CD4-positive, alpha-beta T cell treated with Interleukin-2 at 100 ng/mL for 4 hours (primary cell): Measurements from ENCODE around the gene RAB27A.
A peak's percentile ranks its signal among the peaks of the same experiment; 100 is the strongest.
"Not testable (repeated sequence)": the region's sequence is repeated elsewhere in the genome, so short reads cannot be mapped to it uniquely, and the experiment has no call there.

Experiments used
- DNase-seq: peaks from one replicate; pipeline ENCODE4 v3.0.0-alpha.2; 2020; ENCODE audit warnings: low spot score

Gene RAB27A

DNA sequence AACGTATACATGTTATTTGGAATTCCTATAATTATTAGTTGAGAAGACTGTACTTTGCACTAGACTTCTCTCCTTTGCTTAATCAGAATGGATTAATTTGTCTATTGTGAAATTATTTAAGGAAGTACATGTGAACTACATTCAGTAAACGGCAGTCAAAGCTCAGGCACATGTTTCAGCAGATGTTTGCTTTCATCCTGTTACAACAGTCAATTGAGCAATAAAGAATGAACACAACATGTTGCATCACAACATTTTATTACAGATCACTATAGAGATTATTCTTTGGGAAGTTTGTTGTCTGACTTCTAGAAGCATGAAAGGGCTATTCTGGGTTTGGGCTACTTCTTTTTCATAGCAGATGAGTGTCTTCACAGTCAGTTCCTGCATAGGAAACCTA is 39.2 kb downstream of the RAB27A start:
- no peak for DNase-seq

DNA sequence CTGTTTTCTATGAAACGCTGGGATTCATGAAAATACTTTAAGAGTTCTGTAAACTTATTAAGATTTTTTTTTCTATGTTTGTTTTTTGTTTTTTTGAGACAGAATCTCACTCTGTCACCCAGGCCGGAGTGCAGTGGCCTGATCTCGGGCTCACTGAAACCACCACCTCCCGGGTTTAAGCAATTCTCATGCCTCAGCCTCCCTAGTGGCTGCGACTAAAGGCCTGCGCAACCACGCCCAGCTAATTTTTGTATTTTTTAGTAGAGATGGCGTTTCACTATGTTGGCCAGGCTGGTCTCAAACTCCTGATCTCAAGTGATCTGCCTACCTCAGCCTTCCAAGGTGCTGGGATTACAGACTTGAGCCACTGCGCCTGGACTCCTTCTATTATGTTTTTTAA is 39.7 kb downstream of the RAB27A start:
- not testable (repeated sequence) for DNase-seq

DNA sequence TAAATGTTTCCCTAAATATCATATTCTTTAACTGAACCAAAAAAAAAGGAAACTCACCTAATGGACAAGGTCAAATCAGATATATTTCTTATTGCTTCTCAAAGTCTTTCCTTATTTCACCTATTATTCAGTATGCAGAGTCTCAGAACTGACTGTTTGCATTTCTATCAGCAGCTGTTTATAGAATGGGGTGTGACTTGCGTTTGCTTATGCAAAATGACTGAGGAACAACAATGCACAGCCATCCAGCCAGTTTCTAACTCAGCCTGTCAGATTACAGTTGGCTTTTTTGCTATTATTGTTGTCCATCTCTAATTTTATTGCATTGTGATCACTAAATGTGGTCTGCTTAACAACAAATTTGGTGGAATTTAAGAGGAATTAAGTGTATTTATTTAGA is 40.7 kb downstream of the RAB27A start:
- DNase-seq: no peak

DNA sequence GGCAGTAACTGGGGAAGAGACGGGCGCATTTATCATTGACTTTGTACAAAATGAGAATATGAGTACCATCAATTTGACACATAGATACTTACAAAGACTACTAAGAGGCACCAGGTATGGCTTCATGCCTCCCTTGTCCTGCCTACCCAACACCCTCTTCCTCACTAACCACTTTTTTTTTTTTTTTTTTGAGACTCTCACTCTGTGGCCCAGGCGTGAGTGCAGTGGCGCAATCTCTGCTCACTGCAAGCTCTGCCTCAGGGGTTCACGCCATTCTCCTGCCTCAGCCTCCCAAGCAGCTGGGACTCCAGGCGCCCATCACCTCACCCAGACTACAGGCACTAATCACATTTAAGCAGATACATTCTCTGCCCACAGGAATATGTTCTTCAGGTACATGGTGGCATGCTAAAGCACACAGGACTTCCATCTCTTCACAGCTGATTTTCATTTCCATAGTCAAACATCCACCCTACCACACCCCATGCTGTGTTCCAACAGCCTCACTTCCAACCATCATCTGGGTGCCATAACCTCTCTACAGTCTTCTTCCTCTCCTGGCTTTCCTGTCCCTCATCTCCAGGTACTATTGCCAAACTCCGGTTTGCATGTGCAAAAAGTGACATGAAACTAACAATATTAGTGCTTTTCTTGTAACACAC is 41.7 kb downstream of the RAB27A start:
- DNase-seq: no peak

DNA sequence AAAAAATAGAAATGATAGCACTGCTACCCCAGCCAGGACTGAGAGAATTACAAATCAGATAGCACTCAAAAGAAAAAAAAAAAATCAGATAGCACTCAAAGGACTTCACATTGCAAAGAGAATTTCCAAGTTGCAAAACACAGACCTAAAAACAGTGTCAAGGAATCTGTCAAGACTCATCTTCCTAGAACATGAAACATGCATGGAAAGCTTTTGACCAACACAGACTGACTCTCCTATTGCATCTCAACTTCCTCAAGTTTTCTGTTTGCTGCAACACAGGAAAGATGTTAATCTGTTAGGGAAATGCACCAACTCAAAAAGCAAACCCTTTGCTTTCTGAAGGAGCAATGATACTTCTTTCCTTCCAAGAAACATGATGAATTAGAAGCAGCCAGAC is 42.3 kb downstream of the RAB27A start:
- DNase-seq: no peak

DNA sequence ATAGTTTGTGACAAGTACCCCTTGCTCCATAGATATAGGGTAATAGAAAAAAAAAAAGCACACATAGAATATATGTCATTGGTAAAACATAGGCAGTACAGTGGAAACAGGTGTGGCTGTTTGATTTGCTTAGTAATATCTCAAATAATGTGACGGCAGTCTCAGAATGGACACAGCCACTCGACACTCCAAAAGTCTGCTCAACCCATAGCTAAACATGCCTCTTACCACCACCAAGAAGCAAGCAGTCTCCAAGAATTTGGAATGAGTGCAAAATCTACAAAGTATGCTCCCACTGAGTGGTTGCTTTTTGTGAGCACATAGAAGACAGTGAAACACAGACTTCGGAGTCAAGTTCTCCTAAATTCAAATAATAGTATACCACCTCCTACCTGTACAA is 43.0 kb downstream of the RAB27A start:
- no peak for DNase-seq

DNA sequence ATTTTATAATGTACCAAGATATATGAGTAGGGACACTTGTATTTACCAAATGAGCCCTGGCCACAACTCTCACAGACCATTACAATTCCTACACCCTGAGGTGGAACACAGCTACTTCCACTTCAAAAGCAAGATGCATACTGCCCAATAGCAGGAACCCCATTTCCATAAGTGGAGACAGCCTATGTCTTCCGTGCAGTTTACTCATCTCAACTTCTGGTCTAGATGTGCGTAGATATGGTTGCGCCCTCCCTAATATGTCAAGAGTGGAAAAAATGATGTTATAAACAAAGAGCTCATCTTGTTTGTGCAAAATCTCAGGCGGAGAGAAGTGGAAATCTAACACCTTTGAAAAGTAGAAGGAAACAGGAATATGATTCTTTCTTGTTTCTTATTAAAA is 44.6 kb downstream of the RAB27A start:
- no peak for DNase-seq

DNA sequence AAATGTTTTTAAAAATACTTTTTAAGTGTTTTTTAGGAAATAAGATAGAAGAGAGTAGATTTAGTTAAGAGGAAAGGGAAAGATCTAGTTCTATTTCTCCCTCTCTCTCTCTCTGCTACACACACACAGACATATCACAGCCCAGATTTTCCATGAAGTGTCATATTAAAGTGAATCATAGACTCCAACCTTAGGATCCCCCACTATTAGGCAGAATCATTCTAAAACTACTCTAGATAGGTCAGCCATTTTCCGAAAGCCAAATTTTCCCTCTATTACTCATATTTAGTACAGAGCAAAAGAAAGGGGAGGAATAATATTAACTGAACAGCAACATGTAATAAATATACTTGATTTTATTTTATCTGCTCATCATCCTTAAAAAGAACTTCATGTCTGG is 47.7 kb downstream of the RAB27A start:
- no peak for DNase-seq

DNA sequence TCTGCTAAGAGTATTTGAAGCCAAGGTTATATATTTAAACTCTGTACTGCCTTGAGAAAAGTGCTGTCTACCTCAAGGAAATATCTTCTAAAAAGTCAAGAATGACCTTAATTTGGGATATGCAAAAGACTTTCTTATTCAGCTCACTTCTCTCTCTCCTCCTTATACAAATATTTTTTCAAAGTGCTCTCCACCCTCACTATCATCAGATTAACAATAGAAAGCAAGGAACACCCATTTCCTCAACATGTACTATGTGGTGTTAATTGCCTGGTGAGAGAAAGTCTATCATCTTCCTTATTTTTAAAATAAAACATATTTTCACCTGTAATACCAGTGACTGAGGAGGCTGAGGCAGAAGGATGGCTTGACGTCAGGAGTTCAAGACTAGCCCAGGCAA is 48.4 kb downstream of the RAB27A start:
- DNase-seq: no peak

DNA sequence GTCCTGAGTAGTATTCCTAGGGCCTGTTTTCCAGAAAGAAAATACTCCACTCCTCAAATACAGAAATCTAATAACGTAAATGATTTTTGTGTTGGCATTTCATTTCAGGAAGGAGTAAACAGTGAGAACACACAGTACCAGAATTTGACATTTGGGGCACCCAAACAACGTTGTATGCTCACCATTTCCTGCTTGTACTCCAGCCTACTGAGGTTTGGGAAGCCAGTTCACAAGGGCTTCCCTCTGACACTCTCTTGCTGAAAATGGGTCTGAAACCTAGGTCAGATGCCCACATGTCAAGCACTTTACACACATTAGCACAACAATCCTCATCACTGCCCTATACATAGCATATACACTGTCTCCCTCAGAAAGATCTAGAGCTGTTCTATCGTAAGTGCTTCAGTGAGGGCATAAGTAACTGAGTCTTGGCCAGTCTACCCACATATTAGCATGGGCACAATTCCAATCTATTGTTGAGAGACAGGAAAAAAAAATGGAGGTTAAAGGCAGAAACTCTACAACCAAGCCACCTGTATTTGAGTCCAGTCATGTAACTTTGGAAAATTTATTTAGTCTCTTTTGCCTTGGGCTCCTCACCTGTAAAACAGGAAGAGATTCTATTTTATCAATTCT is 49.4 kb downstream of the RAB27A start:
- no peak for DNase-seq

DNA sequence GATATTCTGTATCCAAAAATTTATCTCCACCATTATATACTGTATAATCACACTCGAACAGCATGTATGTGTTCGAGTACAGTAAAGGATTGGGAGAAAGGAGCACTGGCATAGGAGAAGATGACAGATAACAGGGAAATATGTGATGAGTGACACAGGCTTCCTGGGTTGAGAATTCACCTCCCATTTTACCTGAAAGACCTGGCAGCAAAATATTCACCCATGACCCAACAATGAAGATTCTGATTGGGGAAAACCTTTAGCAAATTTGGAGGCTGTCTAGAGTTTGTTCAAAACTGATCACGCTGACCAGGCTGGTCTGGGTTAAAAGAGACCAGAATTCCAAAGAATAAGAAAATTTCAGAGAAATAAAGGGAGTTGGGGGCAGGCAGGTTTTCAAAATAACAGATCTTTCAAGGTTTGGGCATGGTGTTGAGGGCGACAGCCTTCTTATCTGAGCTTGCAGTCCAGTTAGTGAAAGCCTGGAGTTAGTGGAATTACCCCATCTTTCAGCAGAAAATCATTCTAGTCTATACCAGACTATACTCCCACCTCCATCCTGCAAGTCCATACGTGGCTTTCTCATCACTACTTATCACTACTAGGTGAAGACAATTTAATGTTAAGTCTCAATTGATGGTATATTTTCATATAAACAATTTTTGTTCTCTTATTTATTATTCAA is 50.0 kb downstream of the RAB27A start:
- DNase-seq: no peak

DNA sequence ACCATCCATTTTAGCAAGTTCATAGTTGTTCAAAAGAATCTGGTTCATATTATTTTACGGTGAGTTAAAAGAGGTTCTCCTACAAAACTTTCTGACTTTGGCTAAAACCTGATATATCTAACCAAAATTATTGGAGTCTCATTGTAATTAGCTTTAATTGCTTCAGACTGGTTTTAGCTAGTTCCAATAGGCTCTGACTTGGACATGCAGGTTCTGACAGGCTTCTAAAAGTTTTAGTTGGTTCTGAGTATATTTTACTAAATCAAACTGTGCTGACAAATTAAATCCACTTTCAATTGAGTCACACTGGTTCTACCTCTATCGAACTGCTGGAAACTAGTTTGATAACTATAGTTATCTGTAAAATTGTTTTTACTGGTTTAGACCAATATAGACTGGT is 50.7 kb downstream of the RAB27A start:
- DNase-seq: no peak

DNA sequence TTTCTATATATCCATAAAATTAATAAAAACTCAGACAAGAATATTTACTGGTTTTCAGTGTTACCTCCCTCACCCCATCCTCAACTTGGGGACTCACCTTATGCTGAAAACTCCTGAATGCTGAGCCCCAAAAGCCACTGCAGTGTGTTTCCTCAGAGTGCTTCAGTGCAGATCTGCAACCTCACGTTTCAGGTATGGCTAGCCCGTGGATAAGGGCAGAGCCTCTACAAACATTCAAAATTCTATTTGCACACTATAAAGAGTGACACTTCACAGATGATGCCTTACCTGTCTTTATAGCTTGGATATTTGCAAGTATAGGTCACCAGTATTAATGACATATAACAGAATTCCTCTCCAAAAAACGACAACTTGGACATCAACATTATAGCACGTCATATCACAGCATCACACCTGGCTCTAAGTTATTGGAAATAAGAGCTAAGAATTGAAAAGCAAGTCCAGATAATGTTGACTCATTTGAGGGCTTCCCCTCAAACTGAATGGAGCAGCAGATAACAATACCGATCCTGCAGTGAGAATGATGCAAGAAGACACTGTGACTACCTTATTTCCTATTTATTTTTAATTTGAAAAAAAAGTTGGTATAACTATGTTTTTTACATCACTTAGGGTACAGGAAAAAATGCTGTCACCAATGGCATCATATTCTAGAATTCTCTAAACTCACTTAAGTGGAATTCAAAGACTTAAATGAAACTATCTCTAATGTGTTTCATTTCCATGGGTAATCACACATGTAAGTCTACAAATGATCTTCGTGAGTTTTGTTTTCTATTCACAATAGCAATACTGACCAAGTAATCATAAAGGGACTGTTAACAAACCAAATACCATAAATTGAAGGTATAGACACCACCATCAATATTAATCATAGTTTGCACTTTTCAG is 52.1 kb downstream of the RAB27A start:
- no peak for DNase-seq

DNA sequence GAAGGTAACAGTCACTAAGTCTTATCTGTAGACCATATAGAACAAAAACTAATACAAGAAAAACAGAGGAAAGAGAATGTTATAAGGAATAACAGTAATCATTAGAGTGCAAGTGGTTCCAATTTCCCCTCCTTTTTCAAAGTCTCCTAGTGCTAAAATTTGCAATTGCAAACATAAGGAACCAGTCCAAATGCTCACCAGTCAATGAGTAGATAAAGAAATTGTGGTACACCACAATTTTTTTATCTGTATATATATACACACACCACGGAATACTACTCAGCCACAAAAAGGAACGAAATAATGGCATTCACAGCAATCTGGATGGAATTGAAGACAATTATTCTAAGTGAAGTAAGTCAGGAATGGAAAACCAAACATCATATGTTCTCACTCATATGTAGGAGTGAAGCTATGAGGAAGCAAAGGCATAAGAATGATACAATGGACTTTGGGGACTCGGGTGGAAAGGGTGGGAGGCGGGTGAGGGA is 54.0 kb downstream of the RAB27A start:
- no peak for DNase-seq

DNA sequence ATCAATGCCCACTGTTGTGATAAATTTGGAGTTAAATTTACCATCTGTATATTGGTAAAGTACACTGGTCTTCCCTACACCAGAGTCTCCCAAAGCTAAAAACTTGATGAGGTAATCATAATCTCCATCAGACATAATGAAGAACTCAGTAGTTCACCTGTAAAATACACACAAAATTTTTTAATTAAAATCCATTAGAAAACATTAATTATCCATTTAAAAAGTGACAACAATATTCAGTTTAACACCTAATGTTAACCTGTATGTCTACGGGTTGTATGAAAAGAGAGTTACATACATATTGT is 54.9 kb downstream of the RAB27A start:
- no peak for DNase-seq

DNA sequence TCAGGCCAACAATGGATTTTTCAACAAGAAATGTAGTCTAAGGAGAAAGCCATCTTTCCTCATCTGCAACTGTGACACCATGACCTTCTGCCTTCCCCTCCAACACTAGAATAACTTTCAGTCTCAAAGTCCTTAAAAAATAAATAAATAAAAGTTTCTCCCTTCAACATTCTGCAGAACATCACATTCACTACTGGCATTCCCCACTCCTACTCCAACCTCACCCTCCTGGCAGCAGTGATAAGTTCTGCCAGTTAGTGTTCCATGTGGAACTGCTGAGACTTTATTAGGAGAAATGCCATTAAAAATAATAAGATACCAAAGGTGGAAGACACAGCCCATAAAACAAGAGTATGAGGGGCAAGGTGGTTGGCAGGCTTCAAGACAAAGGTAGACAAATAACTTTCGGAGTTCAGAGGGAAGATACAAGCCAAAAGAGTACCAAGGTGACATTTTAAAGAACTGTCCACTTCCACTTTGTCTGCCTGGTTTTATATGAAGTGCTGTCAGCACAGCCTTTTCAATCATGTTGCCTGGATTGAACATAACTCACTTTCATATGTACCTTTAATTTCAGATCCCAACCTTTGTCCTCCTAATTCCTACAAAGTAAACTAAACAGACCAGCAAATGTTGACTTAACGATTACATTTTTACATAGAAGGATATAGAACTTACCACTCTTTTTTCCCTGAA is 55.4 kb downstream of the RAB27A start:
- DNase-seq: no peak

DNA sequence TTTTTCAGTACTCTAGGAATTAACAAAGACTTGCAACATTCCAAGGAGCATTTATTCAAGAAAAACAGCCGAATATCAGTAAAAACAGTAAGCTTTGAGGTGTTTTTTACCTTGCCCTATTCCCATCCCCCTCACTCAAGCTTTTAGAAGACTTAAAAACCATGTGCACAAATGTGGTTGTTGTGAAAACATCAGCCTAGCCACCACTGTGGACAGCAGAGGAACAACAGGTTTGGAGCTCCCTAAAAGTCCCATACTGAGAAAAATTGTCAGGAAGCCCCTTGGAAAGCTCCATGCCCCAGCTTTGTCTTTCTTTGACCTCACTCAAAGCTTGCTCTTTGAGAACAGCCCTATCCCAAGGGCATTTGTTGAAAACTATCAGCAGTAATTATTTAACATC is 58.2 kb downstream of the RAB27A start:
- no peak for DNase-seq

DNA sequence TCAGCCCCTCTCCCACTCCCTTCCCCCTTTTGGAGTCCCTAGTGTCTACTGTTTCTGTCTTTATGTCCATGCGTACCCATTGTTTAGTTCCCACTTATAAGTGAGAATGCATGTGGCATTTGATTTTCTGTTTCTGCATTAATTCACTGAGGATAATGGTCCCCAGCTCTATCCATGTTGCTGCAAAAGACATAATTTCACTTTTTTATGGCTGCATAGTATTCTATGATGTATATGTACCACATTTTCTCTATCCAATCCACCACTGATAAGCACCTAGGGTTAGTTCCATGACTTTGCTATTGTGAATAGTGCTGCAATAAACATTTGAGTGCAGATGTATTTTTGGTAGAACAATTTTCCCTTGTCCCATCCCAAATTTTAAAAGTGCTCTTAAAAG is 58.7 kb downstream of the RAB27A start:
- DNase-seq: no peak

DNA sequence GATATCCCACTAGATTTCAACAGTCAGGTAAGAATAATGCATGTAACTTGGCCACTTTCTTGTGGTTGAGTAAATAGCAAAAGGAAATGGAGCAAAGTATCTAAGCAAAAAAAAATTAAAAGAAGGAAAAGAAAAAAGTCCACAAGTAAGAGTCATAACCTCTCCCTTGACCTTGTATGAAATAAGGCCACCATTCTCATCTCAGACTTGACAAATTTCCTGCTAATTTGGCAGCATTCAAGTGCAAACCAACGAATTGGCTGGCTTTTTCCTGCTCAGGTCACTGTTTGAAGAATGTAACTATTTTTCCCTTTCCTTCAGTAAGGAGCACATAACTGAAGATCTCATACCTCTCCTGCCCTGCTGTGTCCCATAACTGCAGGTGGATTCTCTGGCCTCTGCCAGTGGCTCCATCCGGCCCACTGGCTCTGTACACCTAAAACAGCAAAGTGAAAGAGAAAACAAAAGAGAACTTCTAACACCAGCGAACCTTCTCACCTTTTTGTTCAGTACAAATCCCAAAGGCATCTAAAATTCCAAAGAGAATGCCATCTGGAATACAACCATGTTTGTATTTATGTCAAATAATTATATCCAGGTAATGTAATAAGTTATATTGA is 59.5 kb downstream of the RAB27A start:
- no peak for DNase-seq

DNA sequence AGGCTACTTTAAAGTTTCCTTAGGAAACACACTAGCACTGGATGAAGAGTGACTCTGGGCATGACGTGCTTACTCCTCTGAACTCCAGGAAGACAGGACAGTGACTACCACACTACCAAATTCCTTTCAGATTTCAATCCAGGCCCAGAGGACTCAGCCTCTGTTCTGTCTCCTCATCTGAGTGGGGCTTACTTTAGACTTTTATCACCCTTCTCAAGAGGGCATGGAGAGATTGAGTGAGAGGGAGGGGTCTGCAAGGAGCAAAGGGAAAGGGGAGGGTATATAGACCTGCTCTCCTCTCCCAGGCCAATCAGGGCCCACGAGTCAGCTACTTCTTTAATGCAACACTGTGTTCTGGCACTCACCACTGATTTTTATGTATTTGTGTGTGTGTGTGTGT is 63.5 kb downstream of the RAB27A start:
- DNase-seq: no peak

DNA sequence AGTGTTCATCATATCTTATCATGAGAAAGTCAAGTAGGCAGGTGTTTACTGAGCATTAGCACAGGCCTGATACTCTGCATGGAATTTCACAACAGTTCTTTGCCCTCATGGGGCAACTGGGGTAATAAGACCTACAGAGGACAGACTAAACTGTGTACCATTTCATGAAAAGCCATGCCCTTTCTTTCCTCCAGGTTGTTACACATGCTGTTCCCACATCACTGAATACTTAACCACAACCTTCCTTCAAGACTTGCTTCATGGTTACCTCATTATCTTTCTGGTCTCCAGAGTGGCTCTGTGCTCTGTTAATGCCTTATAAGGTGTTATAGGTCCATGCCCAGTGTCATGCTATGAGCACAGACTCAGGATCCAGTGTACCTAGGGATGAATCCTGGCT is 64.7 kb downstream of the RAB27A start:
- peak; percentile 47 for DNase-seq

DNA sequence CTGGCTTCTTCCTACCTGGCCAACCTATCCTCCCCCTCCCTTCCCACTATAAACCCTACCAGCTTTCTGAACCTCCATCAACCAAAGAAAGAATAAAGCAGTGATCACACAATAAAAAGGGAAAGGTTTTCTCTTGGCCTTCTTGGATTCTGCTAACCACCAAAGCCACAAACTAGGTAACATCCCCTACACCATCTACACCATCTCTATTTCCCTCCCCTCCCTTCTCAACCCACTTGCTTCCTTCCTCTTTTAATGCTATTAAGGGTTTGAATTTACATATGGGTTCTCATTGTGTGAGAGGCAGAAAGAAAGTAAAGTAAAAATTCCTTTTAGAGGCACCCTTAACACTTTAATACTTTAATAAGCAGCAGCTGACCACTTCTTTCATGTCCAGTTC is 67.0 kb downstream of the RAB27A start:
- no peak for DNase-seq
